Measurements from ENCODE around the gene TOMM20.
A peak's percentile ranks its signal among the peaks of the same experiment; 100 is the strongest.

Gene TOMM20

GRCh38 chr1:235079443-235080296 is 49.0 kb downstream of the TOMM20 start:
- Mint-ChIP-seq H3K27me3 (ENCODE audit: low read depth) (no peaks in the 10 kb centered on the region), H3K4me1 (peaks cover 40% of the 10 kb centered on the region), H3K9me3 (no peaks in the 10 kb centered on the region), H3K4me3 (no peak overlapping the region), H3K27ac (peak overlapping the region in 1 of 3 experiments; percentile 75), H3K36me3 (ENCODE audit: low read depth) (no peaks in the 10 kb centered on the region)
- no peak for TF ChIP-seq CTCF (IDR thresholded peaks at IDR 0.05; ENCODE audit: unreplicated experiment in 3 of 3)

GRCh38 chr1:235078480-235079381 is 49.9 kb downstream of the TOMM20 start:
- Mint-ChIP-seq H3K27ac (no peak overlapping the region), H3K4me3 (no peak overlapping the region), H3K27me3 (ENCODE audit: low read depth) (no peaks in the 10 kb centered on the region), H3K36me3 (ENCODE audit: low read depth) (no peaks in the 10 kb centered on the region), H3K9me3 (no peaks in the 10 kb centered on the region), H3K4me1 (peaks cover 40% of the 10 kb centered on the region)
- TF ChIP-seq CTCF (IDR thresholded peaks at IDR 0.05; ENCODE audit: unreplicated experiment in 3 of 3) = no peak

GRCh38 chr1:235077571-235078479 is 50.8 kb downstream of the TOMM20 start:
- H3K4me3 Mint-ChIP-seq = no peak overlapping the region
- H3K27ac Mint-ChIP-seq = no peak overlapping the region
- H3K27me3 Mint-ChIP-seq (ENCODE audit: low read depth) = no peaks in the 10 kb centered on the region
- H3K4me1 Mint-ChIP-seq = peaks cover 36% of the 10 kb centered on the region
- no peaks in the 10 kb centered on the region for H3K9me3 Mint-ChIP-seq
- no peak for TF ChIP-seq CTCF (IDR thresholded peaks at IDR 0.05; ENCODE audit: unreplicated experiment in 3 of 3)
- no peaks in the 10 kb centered on the region for H3K36me3 Mint-ChIP-seq (ENCODE audit: low read depth)

- TF ChIP-seq CTCF (IDR thresholded peaks at IDR 0.05; ENCODE audit: unreplicated experiment in 3 of 3) = no peak
- no peaks in the 10 kb centered on the region for H3K36me3 Mint-ChIP-seq (ENCODE audit: low read depth)
- H3K9me3 Mint-ChIP-seq = no peaks in the 10 kb centered on the region
- peaks cover 37% of the 10 kb centered on the region for H3K4me1 Mint-ChIP-seq
- H3K27me3 Mint-ChIP-seq (ENCODE audit: low read depth) = no peaks in the 10 kb centered on the region
- no peak overlapping the region for H3K27ac Mint-ChIP-seq
- H3K4me3 Mint-ChIP-seq = no peak overlapping the region
Observed at GRCh38 chr1:235077163-235077540, 51.5 kb downstream of the TOMM20 start.

GRCh38 chr1:235076504-235077162 is 52.0 kb downstream of the TOMM20 start:
- Mint-ChIP-seq H3K4me3 (no peak overlapping the region), H3K9me3 (no peaks in the 10 kb centered on the region), H3K4me1 (peaks cover 42% of the 10 kb centered on the region), H3K27me3 (ENCODE audit: low read depth) (peaks cover 4% of the 10 kb centered on the region), H3K36me3 (ENCODE audit: low read depth) (no peaks in the 10 kb centered on the region), H3K27ac (peak overlapping the region in 2 of 3 experiments; percentile 49 to 56)
- TF ChIP-seq CTCF (IDR thresholded peaks at IDR 0.05; ENCODE audit: unreplicated experiment in 3 of 3) = no peak
